ENCODE measurements around the gene FAM13A.
"Not testable (repeated sequence)": the region's sequence is repeated elsewhere in the genome, so short reads cannot be mapped to it uniquely, and the experiment has no call there.

The FAM13A gene

GRCh38 chr4:88960576-88960975 lies 96.4 kb downstream of the FAM13A start:
- DNase-seq (ENCODE audit: low spot score): no peak

- no peak for DNase-seq (ENCODE audit: low spot score)
These were observed 98.9 kb downstream of the FAM13A start for GRCh38 chr4:88958080-88958479.

- no peak for DNase-seq (ENCODE audit: low spot score)
These were observed 99.4 kb downstream of the FAM13A start for GRCh38 chr4:88957570-88957969.

GRCh38 chr4:88955580-88956380 lies 101.2 kb downstream of the FAM13A start:
- DNase-seq (ENCODE audit: low spot score): no peak

GRCh38 chr4:88953400-88953799 lies 103.6 kb downstream of the FAM13A start:
- no peak for DNase-seq (ENCODE audit: low spot score)

GRCh38 chr4:88952081-88952480 lies 104.9 kb downstream of the FAM13A start:
- DNase-seq (ENCODE audit: low spot score): no peak

GRCh38 chr4:88949605-88950004 lies 107.4 kb downstream of the FAM13A start:
- no peak for DNase-seq (ENCODE audit: low spot score)

GRCh38 chr4:88940506-88940905 lies 116.5 kb downstream of the FAM13A start:
- DNase-seq (ENCODE audit: low spot score): no peak

- no peak for DNase-seq (ENCODE audit: low spot score)
These were observed 117.3 kb downstream of the FAM13A start for GRCh38 chr4:88939697-88940096.

- no peak for DNase-seq (ENCODE audit: low spot score)
These were observed 118.8 kb downstream of the FAM13A start for GRCh38 chr4:88938138-88938537.

- DNase-seq (ENCODE audit: low spot score): no peak
These were observed 119.9 kb downstream of the FAM13A start for GRCh38 chr4:88937081-88937480.

GRCh38 chr4:88933414-88934160 lies 123.4 kb downstream of the FAM13A start:
- DNase-seq (ENCODE audit: low spot score): no peak

GRCh38 chr4:88928852-88929251 lies 128.1 kb downstream of the FAM13A start:
- no peak for DNase-seq (ENCODE audit: low spot score)

GRCh38 chr4:88927420-88927819 lies 129.6 kb downstream of the FAM13A start:
- no peak for DNase-seq (ENCODE audit: low spot score)

- DNase-seq (ENCODE audit: low spot score): no peak
These were observed 137.9 kb downstream of the FAM13A start for GRCh38 chr4:88919056-88919455.

GRCh38 chr4:88913181-88913580 lies 143.8 kb downstream of the FAM13A start:
- not testable (repeated sequence) for DNase-seq (ENCODE audit: low spot score)

- DNase-seq (ENCODE audit: low spot score): no peak
These were observed 145.5 kb downstream of the FAM13A start for GRCh38 chr4:88911246-88912212.

- DNase-seq (ENCODE audit: low spot score): no peak
These were observed 146.9 kb downstream of the FAM13A start for GRCh38 chr4:88910101-88910500.

- no peak for DNase-seq (ENCODE audit: low spot score)
These were observed 148.5 kb downstream of the FAM13A start for GRCh38 chr4:88908521-88908920.

- no peak for DNase-seq (ENCODE audit: low spot score)
These were observed 149.0 kb downstream of the FAM13A start for GRCh38 chr4:88908003-88908402.

- DNase-seq (ENCODE audit: low spot score): no peak
These were observed 149.5 kb downstream of the FAM13A start for GRCh38 chr4:88907478-88907877.

- DNase-seq (ENCODE audit: low spot score): not testable (repeated sequence)
These were observed 152.7 kb downstream of the FAM13A start for GRCh38 chr4:88904240-88904639.

Measured in LoVo (cell line).